Activated T-helper 1 cell treated with anti-CD3 and anti-CD28 coated beads, Interleukin-2, amount 50 U/mL, for 16 hours (primary cell): ENCODE results near the gene PSKH1.
A peak's percentile ranks its signal among the peaks of the same experiment; 100 is the strongest.

Source experiments
- DNase-seq, 2 donors: peaks; one replicate each; pipeline ENCODE4 v3.0.0-alpha.2; 2020; ENCODE audit warnings: low read depth in 1 of 2, low spot score in 1 of 2

PSKH1 gene

DNA sequence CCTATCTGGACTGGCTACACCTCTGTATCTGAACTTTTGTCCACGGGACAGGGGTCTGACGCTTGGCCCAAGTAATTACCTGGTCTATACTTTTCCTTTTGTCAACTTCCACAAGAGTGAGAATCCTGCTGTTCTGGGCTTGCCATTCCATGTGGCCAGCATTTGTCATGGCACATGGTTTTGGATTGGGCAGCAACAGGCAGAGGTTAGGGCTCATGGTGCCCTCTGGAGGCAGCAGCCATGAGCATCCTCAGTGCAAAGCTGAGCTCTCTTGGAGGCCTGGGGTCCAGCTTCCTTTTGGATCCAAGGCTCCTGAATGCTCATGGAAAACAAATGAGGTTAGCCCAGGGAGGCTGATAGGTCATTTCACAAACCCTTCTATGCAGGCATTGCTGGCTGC lies 27.7 kb upstream of the PSKH1 start:
- DNase-seq = no peak

DNA sequence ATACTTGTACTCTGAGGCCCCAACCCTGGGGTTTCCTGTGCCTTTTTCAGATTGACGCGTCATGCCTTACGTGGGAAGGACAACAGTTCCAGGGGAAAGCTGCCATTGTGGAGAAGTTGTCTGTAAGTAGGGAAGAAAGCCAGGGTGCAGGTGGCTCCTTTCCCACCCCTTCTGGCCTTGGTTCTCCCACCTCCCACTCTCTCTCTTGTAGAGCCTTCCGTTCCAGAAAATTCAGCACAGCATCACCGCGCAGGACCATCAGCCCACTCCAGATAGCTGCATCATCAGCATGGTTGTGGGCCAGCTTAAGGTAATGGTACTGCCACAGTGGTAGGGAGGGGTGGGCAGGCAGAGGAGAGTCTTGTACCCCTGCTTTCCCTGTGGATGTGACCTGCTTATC lies 24.8 kb upstream of the PSKH1 start:
- no peak for DNase-seq

DNA sequence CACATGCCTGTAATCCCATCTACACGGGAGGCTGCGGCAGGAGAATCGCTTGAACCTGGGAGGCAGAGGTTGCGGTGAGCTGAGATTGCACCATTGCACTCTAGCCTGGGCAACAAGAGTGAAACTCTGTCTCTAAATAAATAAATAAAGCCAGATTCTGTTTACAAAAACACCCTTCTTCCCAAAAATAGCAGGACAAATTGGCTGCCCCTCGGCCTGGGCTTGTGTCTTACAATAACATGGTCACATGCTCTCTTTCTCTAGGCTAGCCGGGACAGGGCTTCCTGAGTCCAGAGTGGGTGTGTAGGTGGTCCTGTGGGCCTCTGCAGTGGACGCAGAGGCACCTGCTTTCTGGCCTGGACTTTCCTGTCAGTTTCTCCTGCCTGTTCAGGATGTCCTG lies 23.4 kb upstream of the PSKH1 start:
- DNase-seq = no peak

DNA sequence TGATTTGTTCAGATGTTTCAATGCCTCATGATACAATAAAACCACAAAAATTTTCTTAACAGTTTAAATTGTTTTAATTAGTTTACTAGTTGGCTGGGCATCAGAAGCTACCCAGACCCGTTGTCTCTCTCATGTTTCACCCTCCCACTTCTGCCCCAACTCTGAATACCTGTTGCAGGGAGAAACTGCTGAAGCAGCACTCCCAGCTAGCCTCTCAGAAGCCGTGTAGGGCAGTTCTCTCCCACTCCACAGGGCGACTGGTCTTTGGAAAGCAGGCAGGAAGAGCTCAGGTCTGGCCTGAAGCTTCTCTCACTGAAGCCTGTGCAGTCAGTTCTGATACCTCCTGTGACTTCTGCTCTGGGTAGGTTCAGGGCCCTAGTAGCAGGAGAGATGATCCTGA lies 21.8 kb upstream of the PSKH1 start:
- no peak for DNase-seq

DNA sequence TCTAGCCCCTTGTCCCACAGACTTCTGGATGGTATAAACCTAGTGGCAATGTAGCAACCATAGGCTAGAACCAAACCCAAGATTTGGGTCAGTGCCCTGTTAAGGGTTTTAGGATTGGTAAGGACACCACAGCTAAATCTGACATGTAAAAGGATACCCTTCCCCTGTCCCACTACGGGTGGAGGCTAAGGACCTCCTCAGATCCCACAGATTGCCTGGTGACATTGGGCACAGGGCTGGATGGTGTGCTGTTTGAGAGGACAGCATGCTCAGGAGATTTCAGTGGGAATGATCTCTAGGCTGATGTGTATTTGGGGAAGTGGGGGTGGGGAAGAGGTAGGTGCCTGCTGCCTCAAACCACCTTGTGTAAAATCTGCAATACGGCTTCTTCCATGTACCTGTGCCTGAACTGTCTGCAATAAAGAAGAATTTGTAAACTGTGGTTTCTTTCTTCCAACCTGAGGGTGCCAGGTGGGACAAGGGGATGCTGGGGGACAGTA lies 20.9 kb upstream of the PSKH1 start:
- no peak for DNase-seq

DNA sequence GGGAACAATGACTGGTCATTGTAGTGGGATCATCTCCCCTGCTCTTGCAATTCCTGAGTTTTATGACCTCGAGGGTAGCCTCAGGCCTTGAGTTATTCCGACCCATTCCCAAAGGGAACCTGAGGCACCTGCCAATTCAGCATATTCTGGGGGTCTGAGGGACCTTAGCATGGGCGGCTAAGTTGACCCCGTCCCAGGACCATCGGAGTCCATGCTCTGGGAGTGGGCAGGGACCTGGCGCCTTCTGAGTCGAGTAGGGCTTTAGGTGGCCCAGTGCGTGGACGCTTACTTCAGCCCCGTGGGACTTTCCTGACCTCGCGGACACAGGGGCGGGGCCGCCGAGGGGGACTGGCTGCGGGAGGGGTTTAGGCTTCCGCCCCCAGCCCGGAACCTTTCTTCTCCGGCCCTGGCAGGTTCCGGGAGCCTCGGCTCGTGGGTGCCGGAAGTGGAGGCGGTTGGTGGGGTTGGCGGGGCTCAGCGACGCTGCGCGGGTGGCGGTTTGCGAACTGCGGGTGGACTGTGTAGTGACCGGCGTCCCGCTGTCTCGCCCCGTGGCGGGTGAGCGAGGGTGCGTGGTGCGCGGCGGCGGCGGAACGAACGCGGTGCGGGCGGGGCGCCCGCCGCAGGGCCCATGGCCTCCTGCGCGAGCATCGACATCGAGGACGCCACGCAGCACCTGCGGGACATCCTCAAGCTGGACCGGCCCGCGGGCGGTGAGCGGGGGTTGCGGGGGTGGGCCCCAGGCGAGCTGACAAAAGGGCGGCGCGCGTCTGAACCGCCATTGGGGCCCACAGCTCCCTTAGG lies 20.2 kb upstream of the PSKH1 start, which contains the start of gene EDC4:
TSS of gene EDC4 (plus strand) at position 422 of the 804 bp plus-strand sequence. CDS start at position 632, 210 bp downstream.
- DNase-seq = peak; percentile 73 to 86

DNA sequence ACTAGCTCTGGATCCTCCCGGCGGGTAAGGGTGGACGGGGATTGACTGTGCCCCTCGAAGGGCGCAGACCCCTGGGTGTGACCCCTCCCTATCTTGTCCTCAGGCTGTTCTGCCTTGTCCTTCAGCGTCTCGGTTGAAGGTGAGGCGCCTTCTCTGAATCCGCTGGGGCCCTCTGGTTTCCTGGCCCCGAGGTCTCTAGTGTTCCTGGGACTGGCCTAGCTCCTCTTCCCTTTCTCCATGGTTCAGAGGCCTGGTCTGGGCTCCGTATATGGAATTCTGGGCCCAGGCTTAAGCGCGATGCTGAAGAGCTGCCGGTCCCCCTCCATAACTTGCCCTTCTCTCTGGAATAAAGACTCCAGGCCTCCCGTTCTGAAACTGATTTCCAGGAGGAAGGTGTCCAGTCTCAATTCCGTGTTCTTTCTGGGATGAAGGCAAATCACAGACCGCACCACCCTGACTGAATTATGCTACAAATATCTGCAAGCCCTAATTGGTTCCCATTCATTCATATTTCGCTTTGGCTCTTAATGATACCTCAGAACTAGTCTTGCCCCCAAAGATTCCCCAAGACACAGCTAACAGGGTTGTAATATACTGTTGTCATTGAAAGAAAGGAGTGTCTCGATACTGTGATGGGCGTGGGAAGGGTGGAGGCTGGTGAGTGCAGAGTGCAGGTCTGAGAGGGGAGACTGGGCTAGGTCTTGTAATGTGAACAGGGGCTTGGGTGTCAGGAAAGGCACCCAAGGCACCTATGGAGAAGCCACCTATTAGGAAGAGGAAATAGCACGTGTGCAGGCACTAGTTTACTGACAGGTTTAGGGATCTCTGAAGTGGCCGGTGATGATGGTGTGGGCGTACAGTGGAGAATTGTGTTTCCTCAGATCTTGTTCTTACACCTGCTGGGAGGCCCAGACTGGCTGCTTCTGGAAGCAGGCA lies 19.4 kb upstream of the PSKH1 start:
- DNase-seq = no peak

DNA sequence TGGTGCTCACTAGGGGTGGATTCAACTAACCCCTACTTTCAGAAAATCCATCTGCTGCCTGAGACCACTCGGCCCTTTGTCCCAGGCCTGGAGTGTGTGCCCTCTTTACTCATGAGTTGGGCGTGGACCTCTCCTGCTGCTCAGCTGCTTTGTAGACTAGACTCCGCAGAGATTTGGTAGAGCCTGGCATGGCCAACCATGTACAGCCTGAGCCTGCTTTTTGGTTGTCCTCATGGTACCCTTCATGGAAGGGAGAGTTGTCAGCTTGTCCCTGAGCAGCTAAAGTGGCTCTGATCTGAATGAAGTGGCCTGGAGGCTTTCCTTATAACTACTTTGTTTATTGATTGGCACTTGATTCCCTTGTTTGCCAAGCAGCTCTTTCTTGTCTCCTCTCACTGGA lies 18.7 kb upstream of the PSKH1 start:
- DNase-seq = no peak

DNA sequence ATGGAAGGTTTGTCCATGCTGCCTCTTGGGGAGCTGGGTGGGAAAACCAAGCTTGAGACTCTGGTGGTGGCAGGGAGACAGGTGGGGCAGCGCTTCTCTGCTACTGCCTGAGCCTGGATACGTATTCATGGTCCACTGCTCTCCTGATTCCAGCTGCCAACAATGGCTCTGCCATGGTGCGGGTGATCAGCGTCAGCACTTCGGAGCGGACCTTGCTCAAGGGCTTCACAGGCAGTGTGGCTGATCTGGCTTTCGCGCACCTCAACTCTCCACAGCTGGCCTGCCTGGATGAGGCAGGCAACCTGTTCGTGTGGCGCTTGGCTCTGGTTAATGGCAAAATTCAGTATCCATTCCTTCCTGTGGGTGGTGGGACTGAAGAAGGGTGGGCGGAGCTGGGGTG lies 16.0 kb upstream of the PSKH1 start:
- DNase-seq = no peak

DNA sequence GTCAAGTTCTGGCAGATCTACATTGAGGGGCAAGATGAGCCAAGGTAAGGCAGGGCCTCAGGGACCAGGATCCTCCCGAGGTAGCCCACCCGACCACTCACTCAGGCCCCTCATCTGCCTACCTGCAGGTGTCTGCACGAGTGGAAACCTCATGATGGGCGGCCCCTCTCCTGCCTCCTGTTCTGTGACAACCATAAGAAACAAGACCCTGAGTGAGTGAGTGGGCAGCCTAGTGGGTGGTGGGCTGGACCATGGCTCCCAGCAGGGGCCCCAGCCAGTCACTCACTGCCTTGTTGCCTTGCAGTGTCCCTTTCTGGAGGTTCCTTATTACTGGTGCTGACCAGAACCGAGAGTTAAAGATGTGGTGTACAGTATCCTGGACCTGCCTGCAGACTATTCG lies 14.8 kb upstream of the PSKH1 start:
- no peak for DNase-seq

DNA sequence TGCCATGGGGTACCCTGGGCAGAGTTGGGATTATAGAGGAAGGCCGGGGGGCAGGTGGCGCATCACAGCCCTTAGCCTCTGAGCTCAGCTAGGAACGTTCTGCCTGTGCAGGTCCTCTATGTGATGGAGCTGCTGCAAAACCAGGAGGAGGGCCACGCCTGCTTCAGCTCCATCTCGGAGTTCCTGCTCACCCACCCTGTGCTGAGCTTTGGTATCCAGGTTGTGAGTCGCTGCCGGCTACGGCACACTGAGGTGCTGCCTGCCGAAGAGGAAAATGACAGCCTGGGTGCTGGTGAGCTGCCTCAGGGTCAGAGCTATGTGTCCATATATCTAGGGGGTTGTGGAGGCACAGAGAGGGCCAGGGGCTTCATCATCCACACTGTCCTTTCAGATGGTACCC lies 14.2 kb upstream of the PSKH1 start:
- no peak for DNase-seq

DNA sequence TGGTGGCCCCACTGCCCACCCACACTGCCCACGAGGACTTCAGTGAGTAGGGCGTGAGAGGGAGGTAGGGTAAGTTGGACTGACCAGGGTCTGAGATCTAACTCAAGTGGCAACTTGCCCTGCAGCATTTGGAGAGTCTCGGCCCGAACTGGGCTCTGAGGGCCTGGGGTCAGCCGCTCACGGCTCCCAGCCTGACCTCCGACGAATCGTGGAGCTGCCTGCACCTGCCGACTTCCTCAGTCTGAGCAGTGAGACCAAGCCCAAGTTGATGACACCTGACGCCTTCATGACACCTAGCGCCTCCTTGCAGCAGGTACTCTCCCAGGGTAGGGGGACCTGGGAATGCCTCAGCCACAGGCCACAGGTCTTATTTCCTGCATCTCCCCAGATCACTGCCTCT lies 13.6 kb upstream of the PSKH1 start:
- no peak for DNase-seq

DNA sequence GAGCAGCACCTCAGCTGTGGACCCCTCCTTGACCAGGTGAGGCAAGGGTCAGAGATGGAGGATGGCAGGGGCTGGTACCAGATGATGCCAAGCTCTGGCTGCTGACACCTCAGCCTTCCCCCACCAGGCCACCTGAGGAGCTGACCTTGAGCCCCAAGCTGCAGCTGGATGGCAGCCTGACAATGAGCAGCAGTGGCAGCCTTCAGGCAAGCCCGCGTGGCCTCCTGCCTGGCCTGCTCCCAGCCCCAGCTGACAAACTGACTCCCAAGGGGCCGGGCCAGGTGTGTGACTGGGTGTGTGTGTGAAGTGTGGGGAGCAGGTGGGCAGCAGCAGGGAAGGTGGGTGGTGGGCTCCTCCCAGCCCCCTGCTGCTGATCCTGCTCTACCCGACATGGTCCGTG lies 13.1 kb upstream of the PSKH1 start:
- no peak for DNase-seq

DNA sequence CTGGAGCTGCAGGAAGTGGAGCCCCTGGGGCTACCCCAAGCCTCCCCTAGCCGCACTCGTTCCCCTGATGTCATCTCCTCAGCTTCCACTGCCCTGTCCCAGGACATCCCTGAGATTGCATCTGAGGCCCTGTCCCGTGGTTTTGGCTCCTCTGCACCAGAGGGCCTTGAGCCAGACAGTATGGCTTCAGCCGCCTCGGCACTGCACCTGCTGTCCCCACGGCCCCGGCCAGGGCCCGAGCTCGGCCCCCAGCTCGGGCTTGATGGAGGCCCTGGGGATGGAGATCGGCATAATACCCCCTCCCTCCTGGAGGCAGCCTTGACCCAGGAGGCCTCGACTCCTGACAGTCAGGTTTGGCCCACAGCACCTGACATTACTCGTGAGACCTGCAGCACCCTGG lies 12.5 kb upstream of the PSKH1 start:
- no peak for DNase-seq

DNA sequence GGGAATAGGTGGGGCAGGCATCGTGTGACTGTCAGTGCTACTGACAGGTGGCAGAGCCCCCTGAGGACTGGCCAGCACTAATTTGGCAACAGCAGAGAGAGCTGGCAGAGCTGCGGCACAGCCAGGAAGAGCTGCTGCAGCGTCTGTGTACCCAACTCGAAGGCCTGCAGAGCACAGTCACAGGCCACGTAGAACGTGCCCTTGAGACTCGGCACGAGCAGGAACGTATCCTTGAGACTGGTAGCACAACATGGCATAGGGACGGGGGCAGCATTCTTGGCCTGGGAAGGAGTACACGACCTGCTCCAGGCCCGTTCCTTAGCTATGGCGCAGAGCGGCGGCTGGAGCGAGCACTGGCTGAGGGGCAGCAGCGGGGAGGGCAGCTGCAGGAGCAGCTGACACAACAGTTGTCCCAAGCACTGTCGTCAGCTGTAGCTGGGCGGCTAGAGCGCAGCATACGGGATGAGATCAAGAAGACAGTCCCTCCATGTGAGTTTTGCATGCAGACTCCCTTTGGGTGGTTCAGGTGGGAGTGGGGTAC lies 11.4 kb upstream of the PSKH1 start:
- DNase-seq = no peak

DNA sequence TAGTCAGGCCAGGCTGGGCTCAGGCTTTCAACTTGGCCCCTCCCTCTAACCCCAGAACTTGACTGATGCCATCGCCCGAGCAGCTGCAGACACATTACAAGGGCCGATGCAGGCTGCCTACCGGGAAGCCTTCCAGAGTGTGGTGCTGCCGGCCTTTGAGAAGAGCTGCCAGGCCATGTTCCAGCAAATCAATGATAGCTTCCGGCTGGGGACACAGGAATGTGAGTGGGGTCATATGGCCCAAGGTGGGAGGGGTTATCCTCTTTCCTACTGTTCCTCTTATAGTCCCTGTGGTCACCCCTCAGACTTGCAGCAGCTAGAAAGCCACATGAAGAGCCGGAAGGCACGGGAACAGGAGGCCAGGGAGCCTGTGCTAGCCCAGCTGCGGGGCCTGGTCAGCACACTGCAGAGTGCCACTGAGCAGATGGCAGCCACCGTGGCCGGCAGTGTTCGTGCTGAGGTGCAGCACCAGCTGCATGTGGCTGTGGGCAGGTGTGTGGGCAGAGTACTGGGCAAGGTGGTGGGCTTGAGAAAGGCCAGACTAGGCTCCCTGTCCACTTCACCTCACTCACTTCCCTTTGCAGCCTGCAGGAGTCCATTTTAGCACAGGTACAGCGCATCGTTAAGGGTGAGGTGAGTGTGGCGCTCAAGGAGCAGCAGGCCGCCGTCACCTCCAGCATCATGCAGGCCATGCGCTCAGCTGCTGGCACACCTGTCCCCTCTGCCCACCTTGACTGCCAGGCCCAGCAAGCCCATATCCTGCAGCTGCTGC lies 10.5 kb upstream of the PSKH1 start:
- no peak for DNase-seq

DNA sequence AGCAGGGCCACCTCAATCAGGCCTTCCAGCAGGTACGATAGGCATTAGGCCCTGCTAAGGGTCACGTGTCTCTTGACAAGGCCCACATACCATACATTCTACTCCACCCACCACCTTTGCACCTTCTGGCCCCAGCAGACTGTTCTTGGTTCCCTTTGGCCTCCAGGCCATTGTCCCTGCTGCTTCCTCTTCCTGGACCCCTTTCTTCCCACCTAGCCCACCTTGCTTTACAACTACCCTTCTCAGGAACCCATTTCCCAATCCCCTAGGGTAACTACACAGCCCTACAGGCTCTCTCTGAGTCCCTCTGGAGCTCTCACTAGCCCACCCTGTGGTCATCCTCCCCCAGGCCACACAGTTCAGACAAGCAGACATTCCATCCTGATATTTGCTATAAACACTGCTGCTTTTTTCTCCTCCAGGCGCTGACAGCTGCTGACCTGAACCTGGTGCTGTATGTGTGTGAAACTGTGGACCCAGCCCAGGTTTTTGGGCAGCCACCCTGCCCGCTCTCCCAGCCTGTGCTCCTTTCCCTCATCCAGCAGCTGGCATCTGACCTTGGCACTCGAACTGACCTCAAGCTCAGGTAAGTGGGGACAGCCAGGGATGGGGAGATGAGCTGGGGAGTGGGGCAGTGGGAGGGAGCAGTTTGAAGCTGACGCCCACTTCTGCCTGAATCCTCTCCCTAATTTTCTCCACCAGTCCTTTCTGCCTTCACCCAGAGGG lies 9.7 kb upstream of the PSKH1 start:
- no peak for DNase-seq

DNA sequence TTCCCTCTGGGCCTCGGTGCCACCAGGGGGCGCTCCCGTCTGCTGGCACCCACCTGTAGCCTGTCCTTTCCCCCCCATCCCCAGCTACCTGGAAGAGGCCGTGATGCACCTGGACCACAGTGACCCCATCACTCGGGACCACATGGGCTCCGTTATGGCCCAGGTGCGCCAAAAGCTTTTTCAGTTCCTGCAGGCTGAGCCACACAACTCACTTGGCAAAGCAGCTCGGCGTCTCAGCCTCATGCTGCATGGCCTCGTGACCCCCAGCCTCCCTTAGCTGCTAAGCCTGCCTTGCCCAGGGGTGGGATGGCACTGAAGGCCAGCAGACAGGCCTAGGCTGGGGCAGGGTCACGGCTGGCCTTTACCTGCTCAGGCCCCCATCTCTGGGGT lies 9.2 kb upstream of the PSKH1 start:
- DNase-seq = peak; percentile 55 to 59

DNA sequence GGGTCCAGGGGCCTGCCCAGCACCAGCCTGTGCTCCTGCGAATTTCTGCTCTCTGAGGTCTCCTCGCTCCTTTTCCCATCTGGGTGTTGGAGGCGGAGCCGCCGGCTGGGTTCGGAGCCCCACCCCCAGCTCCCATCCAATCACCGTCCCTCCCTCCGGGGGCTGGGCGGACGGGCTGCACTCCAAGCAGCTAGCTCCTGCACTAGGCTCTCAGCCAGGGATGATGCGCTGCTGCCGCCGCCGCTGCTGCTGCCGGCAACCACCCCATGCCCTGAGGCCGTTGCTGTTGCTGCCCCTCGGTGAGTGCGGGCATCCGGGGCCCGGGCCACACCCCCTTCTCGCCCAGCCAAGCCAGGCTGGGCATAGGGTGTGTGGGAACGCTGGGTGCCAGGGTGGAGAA lies 8.4 kb upstream of the PSKH1 start, which contains the start of gene NRN1L:
TSS of gene NRN1L (plus strand) at position 202 of the 400 bp plus-strand sequence. CDS start at position 221, 19 bp downstream.
- DNase-seq = no peak

DNA sequence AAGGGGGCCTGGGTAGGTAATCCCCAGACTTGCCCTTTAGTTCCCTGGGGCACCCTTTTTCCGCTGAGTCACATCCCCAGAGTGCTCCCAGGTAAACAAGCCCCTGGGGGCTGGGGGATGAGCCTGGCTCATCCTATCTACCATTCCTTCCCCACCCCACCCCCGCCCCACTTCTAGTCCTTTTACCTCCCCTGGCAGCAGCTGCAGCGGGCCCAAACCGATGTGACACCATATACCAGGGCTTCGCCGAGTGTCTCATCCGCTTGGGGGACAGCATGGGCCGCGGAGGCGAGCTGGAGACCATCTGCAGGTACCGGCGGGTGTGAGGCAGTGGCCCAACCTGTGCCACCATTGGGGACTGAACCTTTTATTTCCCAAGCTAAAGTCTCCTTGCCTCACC lies 7.5 kb upstream of the PSKH1 start:
- no peak for DNase-seq
